HG03280 (cell line): Measurements from ENCODE around the gene GTF2F1.
"Not testable (repeated sequence)": the region's sequence is repeated elsewhere in the genome, so short reads cannot be mapped to it uniquely, and the experiment has no call there.

Experiments used
- ATAC-seq: cut with Tn5 transposase; IDR thresholded peaks from one replicate; pipeline ENCODE4 v1.9.1; 2021; ENCODE audit warnings: mild to moderate bottlenecking, moderate library complexity; ENCODE audit not compliant: unreplicated experiment

GTF2F1 gene

DNA sequence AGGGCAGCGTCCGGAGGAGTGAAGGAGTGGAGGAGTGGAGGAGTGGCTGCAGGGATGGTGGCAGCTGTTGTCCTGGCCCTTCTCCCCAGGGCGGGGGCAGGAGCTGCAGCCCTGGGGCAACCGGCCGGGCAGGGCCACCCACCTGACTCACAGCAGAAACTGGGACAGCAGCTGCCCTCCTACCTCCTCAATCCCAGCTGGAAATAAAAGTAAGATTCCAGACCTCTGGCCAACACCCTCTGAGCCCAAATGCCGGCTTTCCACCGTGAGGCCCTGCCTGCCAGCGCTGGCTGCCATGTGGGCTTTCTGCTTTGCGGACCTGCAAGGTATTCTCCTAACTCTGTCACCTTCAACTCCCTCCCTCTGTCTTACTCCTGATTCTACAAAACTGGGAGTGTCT, 35.0 kb downstream of the GTF2F1 start:
- no peak for ATAC-seq

DNA sequence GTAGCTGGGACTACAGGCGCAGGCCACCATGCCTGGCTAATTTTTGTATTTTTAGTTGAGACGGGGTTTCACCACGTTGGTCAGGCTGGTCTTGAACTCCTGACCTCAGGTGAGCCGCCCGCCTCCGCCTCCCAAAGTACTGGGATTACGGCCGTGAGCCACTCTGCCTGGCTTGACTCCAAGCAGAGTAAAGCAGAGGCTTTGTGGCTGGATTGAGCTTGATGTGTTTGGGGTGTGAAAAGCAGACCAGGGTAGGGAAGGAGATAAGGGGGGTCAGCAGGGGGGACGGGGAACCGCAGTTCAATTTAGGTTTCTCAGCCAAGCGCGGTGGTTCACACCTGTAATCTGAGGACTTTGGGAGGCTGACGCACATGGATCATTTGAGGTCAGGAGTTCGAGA, 35.8 kb downstream of the GTF2F1 start:
- ATAC-seq: no peak

DNA sequence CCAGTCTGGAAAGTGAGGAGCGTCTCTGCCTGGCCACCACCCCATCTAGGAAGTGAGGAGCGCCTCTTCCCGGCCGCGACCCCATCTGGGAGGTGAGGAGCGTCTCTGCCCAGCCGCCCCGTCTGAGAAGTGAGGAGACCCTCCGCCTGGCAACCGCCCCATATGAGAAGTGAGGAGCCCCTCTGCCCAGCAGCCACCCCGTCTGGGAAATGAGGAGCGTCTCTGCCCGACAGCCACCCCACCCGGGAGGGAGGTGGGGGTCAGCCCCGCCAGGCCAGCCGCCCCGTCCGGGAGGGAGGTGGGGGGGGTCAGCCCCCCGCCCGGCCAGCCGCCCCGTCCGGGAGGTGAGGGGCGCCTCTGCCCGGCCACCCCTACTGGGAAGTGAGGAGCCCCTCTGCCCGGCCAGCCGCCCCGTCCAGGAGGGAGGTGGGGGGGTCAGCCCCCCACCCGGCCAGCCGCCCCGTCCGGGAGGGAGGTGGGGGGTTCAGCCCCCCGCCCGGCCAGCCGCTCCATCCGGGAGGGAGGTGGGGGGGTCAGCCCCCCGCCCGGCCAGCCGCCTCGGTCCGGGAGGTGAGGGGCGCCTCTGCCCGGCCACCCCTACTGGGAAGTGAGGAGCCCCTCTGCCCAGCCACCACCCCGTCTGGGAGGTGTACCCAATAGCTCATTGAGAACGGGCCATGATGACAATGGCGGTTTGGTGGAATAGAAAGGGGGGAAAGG, 37.5 kb downstream of the GTF2F1 start:
- not testable (repeated sequence) for ATAC-seq

DNA sequence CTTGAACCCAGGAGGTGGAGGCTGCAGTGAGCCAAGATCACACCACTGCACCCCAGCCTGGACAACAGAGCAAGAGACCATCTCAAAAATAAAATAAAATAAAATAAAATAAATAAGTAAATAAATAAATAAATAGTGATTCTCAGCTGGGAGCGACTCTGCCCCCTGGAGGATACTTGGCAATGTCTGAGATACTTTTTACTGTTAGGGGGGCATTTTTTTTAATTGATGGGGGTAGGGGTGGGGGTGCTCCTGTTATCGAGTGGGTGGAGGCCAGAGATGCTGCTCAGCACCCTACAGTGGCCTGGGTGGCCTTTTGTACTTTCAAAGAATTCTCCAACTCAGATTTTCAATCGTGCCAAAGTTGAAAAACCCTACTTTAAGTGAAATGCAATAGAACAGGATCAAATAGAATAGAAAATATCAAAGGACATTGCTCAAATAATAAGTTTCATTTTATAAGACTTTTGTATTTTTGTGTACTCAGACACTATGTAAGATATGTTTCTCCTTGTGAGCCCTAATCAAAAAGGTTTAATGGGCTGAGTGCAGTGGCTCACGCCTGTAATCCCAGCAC, 38.8 kb downstream of the GTF2F1 start:
- ATAC-seq: no peak

DNA sequence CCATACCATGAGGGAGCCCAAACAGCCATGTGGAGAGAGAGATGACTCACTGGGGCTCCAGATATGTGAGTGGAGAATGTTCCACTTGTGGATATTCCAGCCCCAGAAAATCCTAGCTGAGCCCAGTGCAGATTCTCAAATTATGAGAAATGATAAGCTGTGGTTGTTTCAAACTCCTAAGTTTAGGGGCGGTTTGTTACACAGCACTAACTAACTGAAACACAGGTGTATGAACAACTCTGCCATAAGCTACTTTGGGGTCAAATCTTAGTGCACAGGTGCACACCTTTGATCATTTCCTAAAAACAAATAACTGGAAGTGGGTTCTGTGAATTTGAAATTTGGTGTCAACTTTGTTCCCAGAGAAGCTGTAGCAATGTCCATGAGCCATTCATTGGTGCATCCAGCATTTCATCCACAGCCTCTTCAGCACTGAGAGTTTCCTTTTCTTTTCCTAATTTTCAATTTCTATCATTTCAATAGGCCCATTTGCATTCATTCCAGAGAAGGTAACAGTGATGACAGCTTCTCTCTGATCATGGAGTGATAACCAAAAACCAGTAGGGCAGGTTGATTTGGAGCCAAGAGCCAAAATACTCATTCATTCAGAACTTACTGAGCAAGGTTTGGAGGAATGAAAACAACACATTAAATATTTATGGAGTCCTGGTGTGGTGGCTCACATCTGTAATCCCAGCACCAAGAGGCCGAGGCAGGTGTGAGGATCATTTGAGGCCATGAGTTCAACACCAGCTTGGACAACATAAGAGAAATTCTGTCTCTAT, 40.4 kb downstream of the GTF2F1 start:
- ATAC-seq: no peak

DNA sequence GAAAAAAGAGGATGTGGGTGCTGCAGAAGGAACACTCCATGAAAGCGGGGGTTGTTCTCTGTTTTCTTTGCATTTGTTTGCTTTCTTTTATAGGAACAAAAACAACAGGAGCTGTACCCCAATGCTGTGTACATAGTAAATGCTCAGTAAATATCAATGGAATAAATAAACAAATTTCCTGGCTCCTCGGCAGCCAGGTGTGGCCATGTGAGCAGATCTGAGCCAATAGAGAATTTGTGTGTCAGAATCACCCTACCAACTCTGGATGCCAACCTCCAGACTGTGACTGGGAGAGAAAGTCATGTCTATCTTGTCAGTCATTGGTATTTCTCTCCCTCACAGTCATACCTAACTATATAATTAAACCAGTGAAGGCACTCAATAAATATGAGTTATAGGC, 42.3 kb downstream of the GTF2F1 start:
- ATAC-seq: no peak

DNA sequence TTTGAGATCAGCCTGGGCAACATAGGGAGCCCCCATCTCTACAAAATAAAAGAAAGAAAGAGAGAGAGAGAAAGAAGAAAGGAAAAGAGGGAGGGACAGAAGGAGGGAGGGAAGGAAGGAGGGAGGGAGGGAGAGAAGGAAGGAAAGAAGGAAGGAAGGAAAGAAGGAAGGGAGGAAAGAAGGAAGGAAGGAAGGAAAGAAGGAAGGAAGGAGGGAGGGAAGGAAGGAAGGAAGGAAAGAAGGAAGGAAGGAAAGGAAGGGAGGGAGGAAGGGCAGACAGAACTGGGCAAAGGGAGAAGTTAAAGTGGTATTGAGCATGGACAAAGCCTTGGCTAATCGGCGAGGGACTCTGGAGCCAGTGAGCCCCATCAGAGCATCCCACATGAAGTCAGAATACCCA, 43.7 kb downstream of the GTF2F1 start:
- ATAC-seq: not testable (repeated sequence)

DNA sequence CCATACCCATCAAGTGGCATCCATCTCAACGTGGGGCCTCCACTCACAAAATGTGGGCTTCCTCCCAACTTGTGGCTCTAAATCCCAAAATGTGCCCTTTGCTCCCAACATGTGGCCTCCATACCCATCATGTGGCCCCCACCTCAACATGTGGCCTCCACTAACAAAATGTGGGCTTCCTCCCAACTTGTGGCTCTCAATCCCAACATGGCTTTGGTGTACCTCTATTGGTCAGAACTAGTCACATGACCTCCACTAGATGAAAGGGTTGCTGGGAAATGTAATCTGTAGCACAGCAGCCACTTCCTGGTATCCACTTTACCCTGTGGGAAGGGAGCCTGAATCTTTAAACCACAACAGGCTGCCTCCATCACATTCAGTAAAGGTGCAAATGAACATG, 49.5 kb downstream of the GTF2F1 start:
- ATAC-seq: no peak

DNA sequence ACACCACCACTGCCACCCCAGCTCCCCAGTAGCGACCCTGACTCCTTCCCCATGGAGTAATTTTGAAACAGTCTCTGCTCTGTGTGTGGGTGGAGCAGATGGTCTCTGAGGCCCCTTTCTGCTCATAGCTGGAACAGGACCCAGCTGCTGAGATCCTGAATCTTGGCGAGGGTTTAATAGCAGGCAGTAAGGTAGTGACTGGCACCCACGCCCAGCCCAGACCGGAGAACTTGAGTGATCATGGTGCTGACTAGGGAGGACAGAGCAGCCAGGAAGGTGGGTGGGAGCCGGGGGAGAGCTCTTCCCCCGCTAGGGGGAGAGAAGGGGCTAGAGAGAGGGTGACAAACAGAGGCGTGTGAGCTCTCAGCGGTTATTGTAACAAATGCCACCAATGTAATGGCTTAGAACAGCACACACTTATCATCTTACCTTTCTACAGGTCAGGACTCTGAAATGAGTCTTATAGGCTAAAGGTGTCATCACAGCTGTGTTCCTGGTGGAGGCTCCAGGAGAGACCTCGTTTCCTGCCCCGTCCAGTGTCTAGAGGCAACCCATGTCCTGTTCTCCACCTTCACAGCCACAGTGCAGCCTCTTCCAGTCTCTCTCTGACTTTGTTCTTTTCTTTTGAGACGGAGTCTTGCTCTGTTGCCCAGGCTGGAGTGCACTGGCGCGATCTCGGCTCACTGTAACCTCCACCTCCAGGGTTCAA, 52.3 kb downstream of the GTF2F1 start:
- no peak for ATAC-seq

DNA sequence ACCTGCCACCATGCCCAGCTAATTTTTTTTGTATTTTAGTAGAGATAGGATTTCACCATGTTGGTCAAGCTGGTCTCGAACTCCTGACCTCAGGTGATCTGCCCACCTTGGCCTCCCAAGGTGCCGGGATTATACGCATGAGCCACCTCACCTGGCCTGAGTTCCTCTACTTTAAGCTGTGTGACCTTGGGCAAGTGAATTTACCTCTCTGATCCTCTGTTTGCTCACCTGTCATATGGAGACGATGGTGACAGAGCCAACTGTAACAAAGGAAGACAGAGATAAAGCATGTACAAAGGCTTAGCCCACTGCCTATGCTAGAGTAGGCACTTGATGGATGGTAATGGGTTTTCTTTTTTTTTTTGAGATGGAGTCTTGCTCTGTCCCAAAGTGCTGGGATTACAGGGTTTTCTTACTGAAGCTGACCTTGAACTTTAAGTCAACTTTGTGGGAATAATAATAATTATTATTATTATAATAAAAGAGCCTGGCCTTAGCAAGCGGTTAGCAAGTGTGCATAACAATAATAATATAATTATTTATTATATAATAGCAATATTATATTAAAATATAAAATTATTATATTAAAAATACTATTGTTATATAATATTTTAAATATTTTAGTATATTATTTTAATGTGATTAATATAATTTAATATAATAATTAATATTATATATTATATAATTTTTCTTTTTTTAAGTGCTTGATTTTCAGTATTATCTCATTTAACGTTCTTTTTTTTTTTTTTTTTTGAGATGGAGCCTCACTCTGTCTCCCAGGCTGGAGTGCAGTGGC, 58.3 kb downstream of the GTF2F1 start:
- no peak for ATAC-seq

DNA sequence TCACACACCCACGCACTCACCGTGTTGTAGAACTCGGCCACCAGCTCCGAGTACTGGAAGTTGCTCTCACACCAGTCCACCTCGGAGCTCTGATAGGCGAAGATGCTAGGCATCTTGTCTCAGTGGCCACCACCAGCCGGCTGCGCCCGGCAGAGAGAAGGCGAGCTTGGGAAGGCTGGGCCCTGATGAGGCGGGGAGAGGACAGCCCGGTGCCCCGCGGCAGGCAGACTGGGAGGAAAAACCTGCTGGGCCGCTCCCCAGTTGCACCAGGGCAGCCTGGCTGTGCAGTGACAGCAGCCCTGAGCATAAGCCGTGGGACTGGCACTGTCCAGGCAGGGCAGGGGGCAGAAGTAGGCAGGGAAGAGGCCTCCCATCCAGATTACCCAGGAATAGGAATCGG, 59.5 kb downstream of the GTF2F1 start, which contains the start of gene ACER1:
Gene ACER1, minus strand, starts transcription at position 174 of the 400 bp plus-strand sequence. Its CDS starts 61 bp downstream, at position 113.
- ATAC-seq: no peak
